ENCODE measurements around the gene ADD1. TPM values are rescaled to one million over a fixed set of nuclear protein-coding genes. Genes with fewer than 3 reads are reported as not detected.
"Not testable (repeated sequence)": the region's sequence is repeated elsewhere in the genome, so short reads cannot be mapped to it uniquely, and the experiment has no call there.

ADD1 gene
- total RNA-seq, 1 donor from 2014 or later, result 213 TPM

- intact Hi-C loops (cut with DNase I); DNase-seq (ENCODE audit: low spot score): not testable (repeated sequence)
Measured at GRCh38 chr4:2938411-2938810, 94.8 kb downstream of the ADD1 start.

DNA sequence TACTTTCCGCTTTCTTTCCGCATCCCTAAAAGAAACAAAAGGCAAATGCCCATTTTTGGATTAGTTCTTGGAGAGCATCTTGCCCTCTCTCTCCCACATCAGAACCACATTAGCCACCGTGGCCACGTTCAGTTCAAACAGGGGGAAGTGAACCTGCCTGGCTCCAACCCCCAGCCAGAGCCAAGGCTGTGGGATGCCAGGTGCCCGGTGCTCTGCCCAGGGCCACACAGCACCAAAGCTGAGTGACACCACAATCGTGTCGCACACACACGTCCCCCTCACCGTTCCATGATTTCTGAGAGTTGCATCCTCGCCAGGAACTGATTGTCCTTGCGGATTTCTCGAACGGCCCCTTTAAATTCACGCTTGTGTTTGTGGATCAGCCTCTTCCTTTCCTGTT is 95.3 kb downstream of the ADD1 start:
- intact Hi-C loops (cut with DNase I), result no loop called here
- DNase-seq (ENCODE audit: low spot score), result peak; percentile 55

DNA sequence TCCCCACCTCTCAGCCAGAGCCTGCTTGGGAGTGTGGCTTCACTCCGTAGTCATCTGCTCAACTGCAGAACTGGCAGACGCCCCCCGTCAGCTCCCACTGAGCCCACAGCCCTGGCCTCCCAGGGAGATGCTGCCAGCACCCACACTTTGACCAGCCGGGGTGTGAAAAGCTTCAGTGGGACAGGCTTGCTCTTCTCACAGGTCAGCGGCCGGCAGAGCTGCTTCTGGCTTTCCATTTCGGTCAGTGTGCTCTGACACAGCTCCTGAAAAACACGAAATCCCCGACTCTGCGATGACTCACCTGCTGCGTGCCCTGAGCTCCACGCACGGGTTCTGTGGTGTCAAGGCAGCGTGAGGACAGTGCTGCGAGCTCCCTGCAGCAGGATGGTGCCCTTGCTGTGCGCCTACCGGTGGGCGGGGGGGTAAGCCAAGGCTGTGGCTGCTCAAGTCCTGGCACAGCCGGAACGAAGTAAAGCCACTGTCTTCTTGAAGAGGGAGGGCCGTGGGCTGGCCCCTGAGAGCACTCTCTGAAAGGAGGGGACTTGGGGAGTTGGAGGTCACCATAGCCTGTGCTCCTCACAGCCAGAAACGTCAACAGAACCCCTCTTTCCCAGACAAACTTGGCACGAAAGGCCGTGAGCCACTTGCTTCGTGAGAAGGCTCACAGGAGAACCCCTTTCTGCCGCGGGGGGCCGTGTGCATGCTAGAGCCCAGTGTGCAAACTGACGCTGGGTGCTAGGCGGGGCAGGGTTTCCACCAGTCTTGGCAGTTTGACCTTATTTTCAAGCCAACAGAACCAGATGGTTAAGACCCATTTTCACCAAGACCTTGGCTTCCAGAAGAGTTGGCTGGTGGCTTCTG is 96.0 kb downstream of the ADD1 start:
- intact Hi-C loops (cut with DNase I), result no loop called here
- peak; percentile 67 for DNase-seq (ENCODE audit: low spot score)

- peak; percentile 59 for DNase-seq (ENCODE audit: low spot score)
Measured at GRCh38 chr4:2940267-2941137, 96.9 kb downstream of the ADD1 start.

GRCh38 chr4:2941138-2942036 is 97.7 kb downstream of the ADD1 start:
- intact Hi-C loops (cut with DNase I), result no loop called here
- DNase-seq (ENCODE audit: low spot score), result peak; percentile 66

More at GRCh38 chr4:2940267-2941137, 96.9 kb downstream of the ADD1 start:
- intact Hi-C loops (cut with DNase I), result no loop called here

DNA sequence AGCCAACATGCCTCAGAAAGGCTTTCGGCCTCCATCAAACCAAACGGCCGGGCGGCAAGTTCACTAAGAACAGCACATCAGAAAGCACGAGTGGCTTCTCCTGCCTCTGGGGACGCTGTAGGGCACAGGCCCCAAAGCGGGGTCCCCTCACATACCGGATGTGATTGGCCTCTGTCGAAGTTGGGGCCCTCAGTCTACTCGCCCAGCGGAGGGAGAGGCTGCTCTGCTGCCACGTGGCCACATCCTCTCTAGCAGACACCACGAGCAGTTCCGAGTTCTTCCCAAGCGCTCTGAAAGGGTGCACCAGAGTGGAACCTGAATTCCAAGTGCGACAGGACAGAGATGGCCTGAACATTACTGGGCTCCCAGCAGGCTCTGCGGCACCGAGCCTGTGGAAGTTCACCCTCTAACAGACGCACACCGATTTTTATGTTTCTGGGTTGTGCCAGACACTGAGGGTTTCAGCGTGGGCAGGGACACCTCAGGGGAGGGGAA is 98.4 kb downstream of the ADD1 start:
- intact Hi-C loops (cut with DNase I), result no loop called here
- DNase-seq (ENCODE audit: low spot score), result no peak

DNA sequence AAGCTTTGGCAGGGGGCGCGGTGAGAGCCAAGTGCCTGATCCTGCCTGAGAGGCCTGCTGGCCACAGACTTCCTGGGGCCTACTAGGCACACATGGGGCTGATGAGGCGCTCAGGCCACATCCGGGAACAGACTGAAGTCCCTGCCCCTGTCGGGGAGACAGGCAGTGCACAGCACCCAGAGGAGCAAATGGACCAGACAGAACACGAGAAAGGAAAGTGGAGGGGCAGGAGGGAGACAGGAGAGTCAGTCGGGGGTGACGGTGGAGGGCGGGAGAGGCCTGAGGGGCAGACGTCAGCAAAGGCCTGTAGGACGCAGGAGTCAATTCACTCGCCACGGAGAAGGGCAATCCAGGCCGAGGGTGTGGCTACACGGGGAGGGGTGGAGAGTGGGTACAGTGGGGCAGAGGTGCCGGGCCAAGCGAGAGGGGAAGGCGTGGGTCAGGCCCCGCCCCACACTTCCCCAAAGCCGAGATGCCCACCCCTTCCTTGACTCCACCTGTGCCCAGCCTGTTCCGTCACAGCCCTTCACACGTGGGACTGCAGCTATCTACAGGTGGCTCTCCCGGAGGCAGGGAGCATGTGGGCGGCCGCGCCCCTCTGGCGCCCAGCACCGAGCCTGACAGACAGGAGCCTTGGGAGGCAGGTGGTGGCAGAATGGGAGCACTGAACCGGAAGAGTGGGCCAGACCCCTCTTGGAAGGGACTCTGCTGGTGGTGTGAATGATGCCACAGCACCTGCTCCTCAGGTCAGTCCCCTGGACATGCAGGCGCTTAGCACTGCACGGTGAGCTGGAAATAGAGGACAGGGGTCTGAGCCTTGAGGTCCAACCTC is 99.1 kb downstream of the ADD1 start:
- peak; percentile 70 for DNase-seq (ENCODE audit: low spot score)
- intact Hi-C loops (cut with DNase I), result no loop called here

DNA sequence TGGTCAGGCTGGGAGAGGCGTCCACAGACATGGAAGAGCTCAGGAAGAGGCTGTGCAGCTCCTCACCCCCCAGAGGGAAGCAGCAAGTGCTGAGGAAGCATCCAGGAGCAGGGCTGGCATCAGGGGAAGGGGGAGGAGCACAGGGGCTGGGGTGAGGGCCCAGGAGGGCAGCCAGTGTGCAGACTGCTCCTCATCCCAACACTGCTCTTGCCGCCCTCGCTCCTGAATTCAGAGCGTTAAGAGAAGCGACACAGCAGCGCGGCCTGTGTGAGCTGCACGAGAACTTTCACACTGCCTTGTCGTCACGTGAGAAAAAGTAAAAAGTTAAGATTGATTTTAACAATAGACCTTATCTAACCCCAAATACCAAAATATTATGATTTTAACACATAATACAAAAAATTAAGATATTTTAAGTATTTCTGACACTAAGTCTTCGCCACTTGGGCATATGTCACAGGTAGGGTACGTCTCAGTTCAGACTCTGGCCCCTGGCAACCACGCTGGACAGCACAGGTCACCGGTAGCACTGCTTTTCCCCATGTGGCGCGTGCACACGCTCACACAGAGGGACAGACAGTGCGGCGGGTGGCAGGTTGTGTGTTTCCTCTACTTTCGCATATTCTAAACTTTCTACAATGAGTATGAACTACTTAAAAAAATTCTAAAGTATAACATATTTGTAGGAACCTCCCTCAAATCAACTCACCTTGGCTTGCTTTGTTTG is 99.9 kb downstream of the ADD1 start:
- intact Hi-C loops (cut with DNase I), result no loop called here
- DNase-seq (ENCODE audit: low spot score), result peak; percentile 39

- DNase-seq (ENCODE audit: low spot score), result peak; percentile 55
Measured at GRCh38 chr4:2944091-2944482, 100.4 kb downstream of the ADD1 start.

GRCh38 chr4:2944586-2945526 is 101.2 kb downstream of the ADD1 start:
- DNase-seq (ENCODE audit: low spot score), result peak; percentile 57
- intact Hi-C loops (cut with DNase I), result no loop called here

More at GRCh38 chr4:2944091-2944482, 100.4 kb downstream of the ADD1 start:
- intact Hi-C loops (cut with DNase I), result no loop called here

- DNase-seq (ENCODE audit: low spot score); intact Hi-C loops (cut with DNase I): not testable (repeated sequence)
Measured at GRCh38 chr4:2945619-2946604, 102.3 kb downstream of the ADD1 start.

DNA sequence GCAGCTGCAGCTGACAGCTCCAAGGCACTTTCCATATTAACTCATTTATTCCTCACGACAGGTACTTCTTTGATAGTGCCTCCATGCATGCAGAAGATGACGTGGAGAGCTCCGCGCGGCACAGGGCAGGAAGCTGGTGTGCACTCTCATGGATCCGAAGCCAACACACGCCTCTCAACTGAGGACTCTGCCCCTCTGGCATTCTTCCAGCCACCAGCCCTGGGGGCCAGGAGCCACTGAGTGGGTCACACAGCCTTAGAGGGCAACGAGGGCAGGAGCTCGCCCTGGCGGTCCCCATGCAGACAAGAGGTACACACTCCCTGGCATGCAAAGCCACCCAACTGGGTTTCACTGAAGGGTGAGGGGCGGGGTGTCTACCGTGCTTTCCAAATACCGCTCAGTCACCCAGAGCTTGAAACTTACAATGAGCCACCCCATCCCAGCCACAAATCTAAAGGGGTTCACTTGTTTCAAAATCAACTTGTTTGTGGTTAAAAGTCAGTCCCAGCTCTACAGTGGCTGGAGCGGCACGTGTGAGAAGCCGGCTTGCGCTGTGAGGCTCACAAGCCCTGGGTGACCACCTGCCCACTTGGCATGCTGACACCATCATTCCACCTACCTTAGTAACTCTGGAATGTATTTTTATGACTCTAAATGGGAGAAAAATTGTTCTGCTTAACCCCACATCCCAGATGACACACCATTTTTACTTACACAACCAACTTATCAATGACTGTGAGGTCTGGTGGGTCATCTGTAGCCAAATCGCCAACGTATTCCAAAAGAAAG is 103.4 kb downstream of the ADD1 start:
- DNase-seq (ENCODE audit: low spot score), result no peak
- intact Hi-C loops (cut with DNase I), result no loop called here

DNA sequence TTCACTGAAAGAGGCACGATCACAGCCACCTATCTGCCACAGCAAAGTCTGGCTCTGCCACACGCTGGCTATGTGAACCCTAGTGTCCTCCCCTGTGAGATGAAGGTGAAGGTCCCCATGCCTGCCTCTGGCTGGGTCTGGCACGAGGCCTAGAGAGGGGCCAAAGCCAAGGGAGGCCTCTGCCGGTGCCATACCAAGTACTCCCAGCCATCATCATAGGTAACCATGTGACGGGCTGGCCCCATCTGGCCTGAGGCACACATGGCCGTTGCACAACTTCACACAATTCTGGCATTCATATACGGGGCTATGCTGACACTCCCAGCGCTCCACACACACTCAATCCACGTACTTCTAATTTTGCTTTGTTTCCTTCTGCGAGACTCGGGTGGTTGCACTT is 104.3 kb downstream of the ADD1 start:
- intact Hi-C loops (cut with DNase I), result no loop called here
- DNase-seq (ENCODE audit: low spot score), result no peak

DNA sequence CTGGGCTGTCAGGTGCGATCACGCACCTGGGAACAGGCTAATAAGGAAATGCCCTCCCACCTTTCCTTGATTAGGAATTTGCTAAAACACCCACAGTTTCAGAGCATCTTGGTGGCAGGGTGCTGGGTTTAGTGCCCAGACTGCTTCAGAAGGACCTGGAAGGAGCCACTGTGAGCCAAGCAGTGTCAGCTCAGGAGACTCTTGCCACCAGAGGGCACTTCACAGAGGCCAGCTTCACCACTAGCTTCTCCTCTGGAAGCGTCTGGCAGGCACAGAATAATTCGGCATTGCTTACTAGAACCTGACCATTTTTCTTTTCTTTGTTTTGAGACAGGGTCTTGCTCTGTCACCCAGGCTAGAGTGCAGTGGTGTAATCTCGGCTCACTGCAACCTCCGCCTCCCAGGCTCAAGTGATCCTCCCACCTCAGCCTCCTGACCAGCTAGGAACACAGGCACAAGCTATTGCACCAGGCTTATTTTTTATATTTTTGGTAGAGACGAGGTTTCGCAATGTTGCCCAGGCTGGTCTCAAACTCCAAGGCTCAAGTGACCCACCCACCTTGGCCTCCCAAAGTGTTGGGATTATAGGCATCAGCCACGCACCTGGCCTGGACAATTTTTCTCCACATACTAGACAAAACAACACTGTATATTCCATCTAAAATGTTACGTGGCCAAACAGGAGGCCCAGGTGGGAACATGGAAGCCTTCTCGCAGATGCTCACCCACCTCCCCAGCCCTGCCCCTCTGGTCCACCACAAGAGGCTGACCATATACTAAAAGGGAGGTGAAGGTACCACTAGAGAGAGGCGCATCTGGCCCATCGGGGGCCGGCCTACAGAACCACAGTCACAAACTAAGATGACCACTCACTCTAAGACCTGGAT is 105.5 kb downstream of the ADD1 start:
- intact Hi-C loops (cut with DNase I), result no loop called here
- DNase-seq (ENCODE audit: low spot score), result no peak
